ENCODE data around the gene NHERF1. TPM values are rescaled to one million over a fixed set of nuclear protein-coding genes. Genes with fewer than 3 reads are reported as not detected.

The NHERF1 gene
- total RNA-seq, 1 experiment from 2014 or later: 218 TPM

DNA sequence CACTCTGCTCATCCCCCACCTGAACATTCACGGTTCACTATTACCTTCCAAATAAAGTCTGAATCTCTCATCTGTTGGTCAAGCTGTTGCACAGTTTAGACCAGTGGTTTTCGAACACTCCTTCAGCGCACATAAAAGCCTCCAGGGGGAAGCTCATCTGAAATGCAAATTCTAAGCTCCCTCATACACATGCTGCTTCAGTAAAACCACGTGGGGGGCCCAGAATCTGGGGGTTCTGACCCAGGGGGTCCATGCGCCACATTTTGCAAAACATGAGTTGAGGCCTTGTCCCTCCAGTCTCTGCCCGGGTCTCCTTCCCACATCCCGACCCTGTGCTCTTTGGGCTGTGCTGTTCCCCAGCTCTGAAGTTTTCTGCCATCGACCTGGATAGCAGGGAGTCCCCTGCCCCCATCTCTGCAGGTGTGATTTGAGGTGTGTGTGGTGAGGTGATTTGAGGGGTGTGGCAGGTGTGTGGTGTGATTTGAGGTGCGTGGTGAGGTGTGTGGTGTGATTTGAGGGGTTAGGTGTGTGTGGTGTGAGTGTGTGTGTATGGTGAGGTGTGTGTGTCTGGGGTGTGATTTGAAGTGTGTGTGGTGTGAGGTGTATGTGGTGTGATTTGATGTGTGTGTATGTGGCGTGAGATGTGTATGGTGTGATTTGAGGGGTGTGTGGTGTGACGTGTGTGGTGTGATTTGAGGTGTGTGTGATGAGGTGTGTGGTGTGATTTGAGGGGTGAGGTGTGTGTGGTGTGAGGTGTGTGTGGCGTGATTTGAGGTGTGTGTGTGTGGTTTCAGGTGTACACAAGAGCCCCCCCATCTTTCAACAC, 16.2 kb upstream of the NHERF1 start:
- no peak overlapping the region for H3K4me3 ChIP-seq (ENCODE audit: low read depth, low read length)
- no peaks in the 10 kb centered on the region for H3K36me3 ChIP-seq (ENCODE audit: control insufficient read depth, insufficient read depth, low read length)
- Mint-ChIP-seq H3K36me3 (ENCODE audit: insufficient read depth, unreplicated experiment) (peaks cover 6% of the 10 kb centered on the region), H3K4me3 (ENCODE audit: unreplicated experiment) (no peak overlapping the region), H3K9me3 (ENCODE audit: unreplicated experiment) (no peaks in the 10 kb centered on the region), H3K27me3 (ENCODE audit: insufficient read depth, unreplicated experiment) (no peaks in the 10 kb centered on the region), H3K27ac (ENCODE audit: unreplicated experiment) (no peak overlapping the region), H3K4me1 (ENCODE audit: low read depth, unreplicated experiment) (peaks cover 6% of the 10 kb centered on the region)
- intact Hi-C loops (cut with micrococcal nuclease; ENCODE audit: unreplicated experiment): no loop called here
- 0 out of 2 replicates have a peak, but pooled peaks cover 3% of the 10 kb centered on the region for H3K9me3 ChIP-seq
- POLR2A ChIA-PET: no interaction called here
- CTCF ChIA-PET: interaction anchor here (0.6 kb wide), 1 partner anchor 77 kb away, joined by 3 read pairs; no protein-coding TSS in a partner anchor
- no peak for DNase-seq
- no TSS peak for BruUV-seq (replicated peaks)
- peaks cover 13% of the 10 kb centered on the region for H3K4me1 ChIP-seq
- no peaks in the 10 kb centered on the region for H3K27me3 ChIP-seq (replicated peaks; ENCODE audit: control insufficient read depth, insufficient read depth, low read length)
- TF ChIP-seq, protein P1, sequence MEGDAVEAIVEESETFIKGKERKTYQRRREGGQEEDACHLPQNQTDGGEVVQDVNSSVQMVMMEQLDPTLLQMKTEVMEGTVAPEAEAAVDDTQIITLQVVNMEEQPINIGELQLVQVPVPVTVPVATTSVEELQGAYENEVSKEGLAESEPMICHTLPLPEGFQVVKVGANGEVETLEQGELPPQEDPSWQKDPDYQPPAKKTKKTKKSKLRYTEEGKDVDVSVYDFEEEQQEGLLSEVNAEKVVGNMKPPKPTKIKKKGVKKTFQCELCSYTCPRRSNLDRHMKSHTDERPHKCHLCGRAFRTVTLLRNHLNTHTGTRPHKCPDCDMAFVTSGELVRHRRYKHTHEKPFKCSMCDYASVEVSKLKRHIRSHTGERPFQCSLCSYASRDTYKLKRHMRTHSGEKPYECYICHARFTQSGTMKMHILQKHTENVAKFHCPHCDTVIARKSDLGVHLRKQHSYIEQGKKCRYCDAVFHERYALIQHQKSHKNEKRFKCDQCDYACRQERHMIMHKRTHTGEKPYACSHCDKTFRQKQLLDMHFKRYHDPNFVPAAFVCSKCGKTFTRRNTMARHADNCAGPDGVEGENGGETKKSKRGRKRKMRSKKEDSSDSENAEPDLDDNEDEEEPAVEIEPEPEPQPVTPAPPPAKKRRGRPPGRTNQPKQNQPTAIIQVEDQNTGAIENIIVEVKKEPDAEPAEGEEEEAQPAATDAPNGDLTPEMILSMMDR (IDR thresholded peaks at IDR 0.05; ENCODE audit: insufficient read depth in 1 of 2, low read depth in 1 of 2, low read length in 1 of 2, severe bottlenecking in 1 of 2, unreplicated experiment in 1 of 2): no peak

DNA sequence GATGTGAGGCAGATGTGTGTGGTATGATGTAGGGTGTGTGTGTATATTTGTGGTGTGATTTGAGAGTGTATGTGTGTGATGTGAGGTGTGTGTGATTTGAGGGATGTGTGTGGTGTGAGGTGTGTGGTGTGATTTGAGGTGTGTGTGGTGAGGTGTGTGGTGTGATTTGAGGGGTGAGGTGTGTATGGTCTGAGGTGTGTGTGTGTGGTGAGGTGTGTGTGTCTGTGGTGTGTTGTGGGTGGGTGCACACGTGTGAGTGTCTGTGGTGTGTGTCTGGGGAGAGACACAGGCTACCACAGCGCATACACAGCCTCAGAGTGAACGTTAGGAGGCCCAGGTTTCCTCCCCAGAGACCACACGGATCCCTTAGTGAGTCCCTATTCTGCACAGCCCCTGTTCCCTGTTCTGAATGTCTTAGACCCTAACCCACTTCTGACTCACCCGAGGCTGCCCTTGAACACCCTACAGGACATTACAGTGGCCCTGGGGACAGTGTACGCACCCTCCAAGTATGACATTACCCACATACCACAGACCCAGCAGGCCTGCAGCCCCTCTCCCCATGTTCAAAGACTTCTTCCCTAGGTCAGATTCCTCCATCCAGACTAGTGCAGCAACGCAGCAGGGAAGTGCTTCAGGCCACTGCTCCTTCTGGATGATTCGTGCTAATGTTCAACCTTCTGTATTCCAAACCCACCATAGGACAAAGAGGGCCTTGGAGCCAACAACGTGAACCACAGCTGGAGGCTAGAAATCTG, 14.9 kb upstream of the NHERF1 start:
- ChIA-PET POLR2A (no interaction called here), CTCF (no interaction called here)
- intact Hi-C loops (cut with micrococcal nuclease; ENCODE audit: unreplicated experiment): no loop called here
- peaks cover 6% of the 10 kb centered on the region for H3K4me1 Mint-ChIP-seq (ENCODE audit: low read depth, unreplicated experiment)
- H3K27ac Mint-ChIP-seq (ENCODE audit: unreplicated experiment): no peak overlapping the region
- Histone ChIP-seq H3K4me1 (peaks cover 22% of the 10 kb centered on the region), H3K27me3 (replicated peaks; ENCODE audit: control insufficient read depth, insufficient read depth, low read length) (no peaks in the 10 kb centered on the region), H3K9me3 (no peaks in the 10 kb centered on the region), H3K36me3 (ENCODE audit: control insufficient read depth, insufficient read depth, low read length) (no peaks in the 10 kb centered on the region), H3K4me3 (ENCODE audit: low read depth, low read length) (no peak overlapping the region)
- H3K27me3 Mint-ChIP-seq (ENCODE audit: insufficient read depth, unreplicated experiment): no peaks in the 10 kb centered on the region
- H3K36me3 Mint-ChIP-seq (ENCODE audit: insufficient read depth, unreplicated experiment): peaks cover 6% of the 10 kb centered on the region
- no peak for DNase-seq
- no peaks in the 10 kb centered on the region for H3K9me3 Mint-ChIP-seq (ENCODE audit: unreplicated experiment)
- no TSS peak for BruUV-seq (replicated peaks)
- no peak overlapping the region for H3K4me3 Mint-ChIP-seq (ENCODE audit: unreplicated experiment)
- TF ChIP-seq, protein P1 (IDR thresholded peaks at IDR 0.05; ENCODE audit: insufficient read depth in 1 of 2, low read depth in 1 of 2, low read length in 1 of 2, severe bottlenecking in 1 of 2, unreplicated experiment in 1 of 2): no peak

DNA sequence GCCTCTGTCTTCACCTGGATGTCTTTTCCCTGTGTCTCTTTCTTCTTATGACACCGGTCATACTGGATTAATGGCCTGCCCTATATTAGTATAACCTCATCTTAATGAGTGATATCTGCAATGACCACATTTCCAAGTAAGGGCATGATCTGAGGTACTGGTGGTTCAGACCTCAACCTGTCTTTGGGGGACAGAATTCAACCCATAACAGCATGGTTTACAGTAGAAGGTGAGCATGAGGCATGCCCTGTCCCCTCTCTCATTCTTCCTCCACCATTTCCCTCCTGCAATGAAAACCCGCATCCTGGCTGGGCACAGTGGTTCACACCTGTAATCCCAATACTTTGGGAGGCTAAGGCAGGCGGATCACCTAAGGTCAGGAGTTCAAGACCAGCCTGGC, 14.2 kb upstream of the NHERF1 start:
- Histone ChIP-seq H3K4me3 (ENCODE audit: low read depth, low read length) (no peak overlapping the region), H3K4me1 (peaks cover 24% of the 10 kb centered on the region), H3K9me3 (no peaks in the 10 kb centered on the region), H3K36me3 (ENCODE audit: control insufficient read depth, insufficient read depth, low read length) (no peaks in the 10 kb centered on the region), H3K27me3 (replicated peaks; ENCODE audit: control insufficient read depth, insufficient read depth, low read length) (no peaks in the 10 kb centered on the region)
- TSS peak; percentile 47 for BruUV-seq (replicated peaks)
- intact Hi-C loops (cut with micrococcal nuclease; ENCODE audit: unreplicated experiment): no loop called here
- DNase-seq: no peak
- H3K4me3 Mint-ChIP-seq (ENCODE audit: unreplicated experiment): no peak overlapping the region
- no peak overlapping the region for H3K27ac Mint-ChIP-seq (ENCODE audit: unreplicated experiment)
- POLR2A ChIA-PET: no interaction called here
- H3K27me3 Mint-ChIP-seq (ENCODE audit: insufficient read depth, unreplicated experiment): no peaks in the 10 kb centered on the region
- CTCF ChIA-PET: no interaction called here
- TF ChIP-seq, protein P1 (IDR thresholded peaks at IDR 0.05; ENCODE audit: insufficient read depth in 1 of 2, low read depth in 1 of 2, low read length in 1 of 2, severe bottlenecking in 1 of 2, unreplicated experiment in 1 of 2): no peak
- H3K9me3 Mint-ChIP-seq (ENCODE audit: unreplicated experiment): no peaks in the 10 kb centered on the region
- H3K36me3 Mint-ChIP-seq (ENCODE audit: insufficient read depth, unreplicated experiment): peaks cover 6% of the 10 kb centered on the region
- H3K4me1 Mint-ChIP-seq (ENCODE audit: low read depth, unreplicated experiment): peaks cover 6% of the 10 kb centered on the region
